OCI-LY1 (cell line): Measurements from ENCODE around the gene ATP5PO.

Source experiments
- H2AFZ ChIP-seq: fragments of 200-600 bp; sonication (generic), shearing (Covaris generic); 2 replicates; pipeline ENCODE4 v1.6.0; 2014; ENCODE audit warnings: antibody characterized with exemption, mild to moderate bottlenecking, low read length
- H3F3A ChIP-seq: fragments of 200-600 bp; sonication (generic), shearing (Covaris generic); 2 replicates; pipeline ENCODE4 v1.6.0; 2014; ENCODE audit warnings: mild to moderate bottlenecking, antibody characterized with exemption, low read length, moderate library complexity; ENCODE audit not compliant: insufficient read depth
- H3K27ac ChIP-seq: fragments of 200-600 bp; sonication (generic); 2 replicates; pipeline ENCODE4 v1.5.1; 2014; ENCODE audit warnings: low read length, mixed run types, mild to moderate bottlenecking, low read depth; ENCODE audit not compliant: poor library complexity, severe bottlenecking
- H3K27me3 ChIP-seq: fragments of 200-600 bp; sonication (generic); 2 replicates; pipeline ENCODE4 v1.6.0; 2014; ENCODE audit warnings: antibody characterized with exemption, mild to moderate bottlenecking, low read length, moderate library complexity; ENCODE audit not compliant: insufficient read depth
- H3K36me3 ChIP-seq: fragments of 200-600 bp; sonication (generic); 2 replicates; pipeline ENCODE4 v1.6.1; 2014; ENCODE audit warnings: mild to moderate bottlenecking, antibody characterized with exemption, low read length, moderate library complexity, mixed read lengths; ENCODE audit not compliant: insufficient read depth
- H3K4me1 ChIP-seq: fragments of 200-600 bp; sonication (generic); 2 replicates; pipeline ENCODE4 v1.5.1; 2014; ENCODE audit warnings: mild to moderate bottlenecking, low read length, moderate library complexity; ENCODE audit not compliant: insufficient read depth, severe bottlenecking
- H3K4me2 ChIP-seq: fragments of 200-600 bp; sonication (generic), shearing (Covaris generic); 2 replicates; pipeline ENCODE4 v1.6.1; 2014; ENCODE audit warnings: low read length
- H3K4me3 ChIP-seq: fragments of 200-600 bp; sonication (generic); 2 replicates; pipeline ENCODE4 v1.5.1; 2014; ENCODE audit warnings: low read length, low read depth, mild to moderate bottlenecking, mixed read lengths; ENCODE audit not compliant: poor library complexity, severe bottlenecking
- H3K79me2 ChIP-seq: fragments of 200-600 bp; shearing (Covaris generic); 2 replicates; pipeline ENCODE4 v1.6.1; 2016; ENCODE audit warnings: mixed run types, low read length, mixed read lengths; ENCODE audit not compliant: insufficient read depth
- H3K9ac ChIP-seq: fragments of 200-600 bp; sonication (generic), shearing (Covaris generic); 2 replicates; pipeline ENCODE4 v1.6.1; 2014; ENCODE audit warnings: mild to moderate bottlenecking, low read length, mixed read lengths
- H3K9me2 ChIP-seq: fragments of 200-600 bp; sonication (generic), shearing (Covaris generic); 2 replicates; pipeline ENCODE4 v1.6.1; 2014; ENCODE audit warnings: low read depth, mild to moderate bottlenecking, low read length, mixed read lengths
- H3K9me3 ChIP-seq: fragments of 200-600 bp; shearing (Covaris generic); 2 replicates; pipeline ENCODE4 v1.6.1; 2014; ENCODE audit warnings: low read length, mixed read lengths
- H4K20me1 ChIP-seq: fragments of 200-600 bp; sonication (generic), shearing (Covaris generic); 2 replicates; pipeline ENCODE4 v1.6.0; 2016; ENCODE audit warnings: mild to moderate bottlenecking, low read length; ENCODE audit not compliant: insufficient read depth
- CTCF ChIP-seq: fragments of 200-600 bp; sonication (generic), shearing (Covaris generic); IDR thresholded peaks from 2 replicates; pipeline ENCODE4 v1.5.1; 2017; ENCODE audit warnings: mild to moderate bottlenecking, antibody characterized with exemption, low read length, moderate library complexity, mixed read lengths
- EZH2 ChIP-seq: fragments of 200-600 bp; sonication (generic), shearing (Covaris generic); IDR thresholded peaks from 2 replicates; pipeline ENCODE4 v1.8.0; 2017; ENCODE audit warnings: borderline replicate concordance, mixed run types, mild to moderate bottlenecking, antibody characterized with exemption, low read length, moderate library complexity, mixed read lengths

ATP5PO gene

GRCh38 chr21:33937931-33938339 is 22.3 kb upstream of the ATP5PO start:
- Histone ChIP-seq H3K9me3 (no peaks in the 10 kb centered on the region), H3K9ac (peak overlapping the region; percentile 27; the same call in 1 of the 2 replicates), H3K9me2 (no peaks in the 10 kb centered on the region), H3K27ac (peak overlapping the region; percentile 87), H3K27me3 (no peaks in the 10 kb centered on the region), H3F3A (no peaks in the 10 kb centered on the region), H3K4me3 (no peak overlapping the region), H3K36me3 (no peaks in the 10 kb centered on the region), H3K4me2 (peak overlapping the region; percentile 33; the same call in 1 of the 2 replicates), H4K20me1 (no peaks in the 10 kb centered on the region), H2AFZ (no peak overlapping the region; the same call in 1 of the 2 replicates), H3K4me1 (peaks cover 58% of the 10 kb centered on the region), H3K79me2 (no peaks in the 10 kb centered on the region)
- TF ChIP-seq EZH2: no peak

GRCh38 chr21:33937146-33937545 is 21.5 kb upstream of the ATP5PO start:
- Histone ChIP-seq H3K9ac (peak overlapping the region; percentile 27; the same call in 1 of the 2 replicates), H2AFZ (0 out of 2 replicates have a peak overlapping the region, but pooled peaks have one; percentile 5)
- no peak for TF ChIP-seq CTCF
- TF ChIP-seq EZH2: no peak

GRCh38 chr21:33936301-33937038 is 20.9 kb upstream of the ATP5PO start:
- Histone ChIP-seq H3K9ac (no peak overlapping the region; the same call in 1 of the 2 replicates), H2AFZ (no peak overlapping the region), H3K79me2 (no peaks in the 10 kb centered on the region), H3K4me3 (no peak overlapping the region), H3K27me3 (no peaks in the 10 kb centered on the region), H3K9me3 (no peaks in the 10 kb centered on the region), H3F3A (no peaks in the 10 kb centered on the region), H4K20me1 (no peaks in the 10 kb centered on the region), H3K4me1 (peaks cover 73% of the 10 kb centered on the region), H3K36me3 (no peaks in the 10 kb centered on the region), H3K4me2 (no peak overlapping the region), H3K27ac (peak overlapping the region; percentile 87), H3K9me2 (no peaks in the 10 kb centered on the region)
- TF ChIP-seq EZH2 (no peak), CTCF (no peak)

More at GRCh38 chr21:33937146-33937545, 21.5 kb upstream of the ATP5PO start:
- Histone ChIP-seq H3K36me3 (no peaks in the 10 kb centered on the region), H3K4me2 (peak overlapping the region; percentile 33; the same call in 1 of the 2 replicates), H3K27me3 (no peaks in the 10 kb centered on the region), H4K20me1 (no peaks in the 10 kb centered on the region), H3F3A (no peaks in the 10 kb centered on the region), H3K4me1 (peaks cover 66% of the 10 kb centered on the region), H3K4me3 (no peak overlapping the region), H3K9me2 (no peaks in the 10 kb centered on the region), H3K9me3 (no peaks in the 10 kb centered on the region), H3K27ac (peak overlapping the region; percentile 87), H3K79me2 (no peaks in the 10 kb centered on the region)
